IPS-20b (cell line): ENCODE data around the gene RNF146.

Experiments
- H3K27ac ChIP-seq: one replicate; pipeline ENCODE4 v1.5.1; 2013; ENCODE audit warnings: low read length
- H3K27me3 ChIP-seq: 2 replicates; pipeline ENCODE4 v1.6.1; 2013; ENCODE audit warnings: mild to moderate bottlenecking, low read length, inconsistent platforms; ENCODE audit not compliant: insufficient read depth
- H3K36me3 ChIP-seq: 2 replicates; pipeline ENCODE4 v1.6.1; 2013; ENCODE audit warnings: low read depth, mild to moderate bottlenecking, inconsistent platforms, low read length, moderate library complexity; ENCODE audit not compliant: insufficient read depth
- H3K4me1 ChIP-seq: 2 replicates; pipeline ENCODE4 v1.6.1; 2013; ENCODE audit warnings: mild to moderate bottlenecking, control low read depth, inconsistent platforms, low read length, moderate library complexity; ENCODE audit not compliant: insufficient read depth
- H3K4me3 ChIP-seq: 2 replicates; pipeline ENCODE4 v1.5.1; 2013; ENCODE audit warnings: mild to moderate bottlenecking, low read length, inconsistent platforms
- H3K9ac ChIP-seq: 2 replicates; pipeline ENCODE4 v1.6.1; 2013; ENCODE audit warnings: low read depth, mild to moderate bottlenecking, inconsistent platforms, low read length, moderate library complexity
- H3K9me3 ChIP-seq: 2 replicates; pipeline ENCODE4 v1.6.1; 2013; ENCODE audit warnings: mild to moderate bottlenecking, low read depth, low read length, inconsistent platforms; ENCODE audit not compliant: insufficient read depth

RNF146 gene

GRCh38 chr6:127290391-127291265 is 24.0 kb downstream of the RNF146 start:
- H3K9ac ChIP-seq = no peak overlapping the region
- H3K27me3 ChIP-seq = no peaks in the 10 kb centered on the region
- no peak overlapping the region for H3K27ac ChIP-seq
- H3K9me3 ChIP-seq = no peaks in the 10 kb centered on the region
- no peak overlapping the region for H3K4me3 ChIP-seq
- peaks cover 45% of the 10 kb centered on the region for H3K36me3 ChIP-seq
- peaks cover 10% of the 10 kb centered on the region; the same call in 1 of the 2 replicates for H3K4me1 ChIP-seq

GRCh38 chr6:127291495-127291894 is 24.8 kb downstream of the RNF146 start:
- no peak overlapping the region for H3K27ac ChIP-seq

GRCh38 chr6:127297502-127298070 is 30.9 kb downstream of the RNF146 start:
- no peak overlapping the region for H3K27ac ChIP-seq
- H3K9ac ChIP-seq = no peak overlapping the region; the same call in 1 of the 2 replicates
- H3K4me1 ChIP-seq = 0 out of 2 replicates have a peak, but pooled peaks cover 3% of the 10 kb centered on the region
- H3K4me3 ChIP-seq = no peak overlapping the region; the same call in 1 of the 2 replicates
- H3K27me3 ChIP-seq = no peaks in the 10 kb centered on the region
- no peaks in the 10 kb centered on the region; the same call in 1 of the 2 replicates for H3K36me3 ChIP-seq
- H3K9me3 ChIP-seq = no peaks in the 10 kb centered on the region

More at GRCh38 chr6:127291495-127291894, 24.8 kb downstream of the RNF146 start:
- H3K9ac ChIP-seq = no peak overlapping the region
- H3K4me1 ChIP-seq = peaks cover 10% of the 10 kb centered on the region; the same call in 1 of the 2 replicates
- H3K27me3 ChIP-seq = no peaks in the 10 kb centered on the region
- no peak overlapping the region for H3K4me3 ChIP-seq
- H3K36me3 ChIP-seq = peaks cover 36% of the 10 kb centered on the region
- no peaks in the 10 kb centered on the region for H3K9me3 ChIP-seq

- no peaks in the 10 kb centered on the region for H3K9me3 ChIP-seq
- H3K27me3 ChIP-seq = no peaks in the 10 kb centered on the region
- no peak overlapping the region for H3K27ac ChIP-seq
- H3K4me1 ChIP-seq = 0 out of 2 replicates have a peak, but pooled peaks cover 3% of the 10 kb centered on the region
- H3K9ac ChIP-seq = no peak overlapping the region
- H3K4me3 ChIP-seq = no peak overlapping the region
- H3K36me3 ChIP-seq = no peaks in the 10 kb centered on the region; the same call in 1 of the 2 replicates
Measured at GRCh38 chr6:127298475-127298874, 31.8 kb downstream of the RNF146 start.

GRCh38 chr6:127299522-127300240 is 33.0 kb downstream of the RNF146 start:
- no peaks in the 10 kb centered on the region for H3K27me3 ChIP-seq
- H3K9me3 ChIP-seq = no peaks in the 10 kb centered on the region
- no peak overlapping the region for H3K4me3 ChIP-seq
- H3K4me1 ChIP-seq = 0 out of 2 replicates have a peak, but pooled peaks cover 3% of the 10 kb centered on the region
- H3K9ac ChIP-seq = no peak overlapping the region
- H3K27ac ChIP-seq = no peak overlapping the region
- no peaks in the 10 kb centered on the region; the same call in 1 of the 2 replicates for H3K36me3 ChIP-seq

- no peak overlapping the region for H3K9ac ChIP-seq
- H3K4me1 ChIP-seq = 0 out of 2 replicates have a peak, but pooled peaks cover 3% of the 10 kb centered on the region
- H3K36me3 ChIP-seq = no peaks in the 10 kb centered on the region; the same call in 1 of the 2 replicates
- H3K27me3 ChIP-seq = no peaks in the 10 kb centered on the region
- H3K9me3 ChIP-seq = no peaks in the 10 kb centered on the region
- H3K27ac ChIP-seq = no peak overlapping the region
- no peak overlapping the region for H3K4me3 ChIP-seq
Measured at GRCh38 chr6:127300411-127300810, 33.7 kb downstream of the RNF146 start.

GRCh38 chr6:127301199-127301700 is 34.6 kb downstream of the RNF146 start:
- H3K27me3 ChIP-seq = no peaks in the 10 kb centered on the region
- H3K9ac ChIP-seq = no peak overlapping the region
- no peak overlapping the region for H3K4me3 ChIP-seq
- no peak overlapping the region for H3K27ac ChIP-seq
- no peaks in the 10 kb centered on the region; the same call in 1 of the 2 replicates for H3K36me3 ChIP-seq
- no peaks in the 10 kb centered on the region for H3K9me3 ChIP-seq
- H3K4me1 ChIP-seq = 0 out of 2 replicates have a peak, but pooled peaks cover 3% of the 10 kb centered on the region

- Histone ChIP-seq H3K9me3 (no peaks in the 10 kb centered on the region), H3K36me3 (no peaks in the 10 kb centered on the region; the same call in 1 of the 2 replicates), H3K27ac (no peak overlapping the region), H3K4me1 (no peaks in the 10 kb centered on the region), H3K4me3 (no peak overlapping the region), H3K9ac (no peak overlapping the region), H3K27me3 (no peaks in the 10 kb centered on the region)
Measured at GRCh38 chr6:127302728-127303660, 36.3 kb downstream of the RNF146 start.

- no peak overlapping the region for H3K4me3 ChIP-seq
- H3K9me3 ChIP-seq = no peaks in the 10 kb centered on the region
- H3K27ac ChIP-seq = no peak overlapping the region
- no peak overlapping the region for H3K9ac ChIP-seq
- no peaks in the 10 kb centered on the region for H3K27me3 ChIP-seq
- no peaks in the 10 kb centered on the region for H3K4me1 ChIP-seq
- no peaks in the 10 kb centered on the region for H3K36me3 ChIP-seq
Measured at GRCh38 chr6:127303917-127304316, 37.3 kb downstream of the RNF146 start.

GRCh38 chr6:127305741-127306140 is 39.1 kb downstream of the RNF146 start:
- Histone ChIP-seq H3K9ac (no peak overlapping the region), H3K4me3 (no peak overlapping the region), H3K36me3 (no peaks in the 10 kb centered on the region), H3K4me1 (no peaks in the 10 kb centered on the region), H3K9me3 (no peaks in the 10 kb centered on the region), H3K27ac (no peak overlapping the region), H3K27me3 (no peaks in the 10 kb centered on the region)
